ENCODE measurements around the gene KCMF1.
"Not testable (repeated sequence)": the region's sequence is repeated elsewhere in the genome, so short reads cannot be mapped to it uniquely, and the experiment has no call there.

KCMF1 gene

GRCh38 chr2:84970868-84971509 lies at the start of gene KCMF1:
KCMF1 (plus strand) TSS chr2:84971161; CDS start chr2:84971452, 291 bp downstream.
- DNase-seq, result peak; percentile 21

- DNase-seq, result no peak
Observed at GRCh38 chr2:84923009-84923408, 48.0 kb upstream of the KCMF1 start.

GRCh38 chr2:84924173-84925106 lies 46.5 kb upstream of the KCMF1 start:
- DNase-seq, result no peak

GRCh38 chr2:84925336-84925723 lies 45.6 kb upstream of the KCMF1 start:
- DNase-seq, result no peak

- peak; percentile 98 for DNase-seq
Observed at GRCh38 chr2:84925724-84926376, 45.1 kb upstream of the KCMF1 start.

GRCh38 chr2:84927275-84927627 lies 43.7 kb upstream of the KCMF1 start:
- no peak for DNase-seq

- DNase-seq, result no peak
Observed at GRCh38 chr2:84931384-84931821, 39.6 kb upstream of the KCMF1 start.

- no peak for DNase-seq
Observed at GRCh38 chr2:84938194-84938879, 32.6 kb upstream of the KCMF1 start.

GRCh38 chr2:84939426-84940087 lies 31.4 kb upstream of the KCMF1 start:
- no peak for DNase-seq

GRCh38 chr2:84940088-84940470 lies 30.9 kb upstream of the KCMF1 start:
- DNase-seq, result no peak

GRCh38 chr2:84940831-84941412 lies 30.0 kb upstream of the KCMF1 start:
- DNase-seq, result no peak

- no peak for DNase-seq
Observed at GRCh38 chr2:84942166-84942565, 28.8 kb upstream of the KCMF1 start.

GRCh38 chr2:84942964-84943421 lies 28.0 kb upstream of the KCMF1 start:
- no peak for DNase-seq

GRCh38 chr2:84944295-84944909 lies 26.6 kb upstream of the KCMF1 start:
- no peak for DNase-seq

- not testable (repeated sequence) for DNase-seq
Observed at GRCh38 chr2:84945838-84946203, 25.1 kb upstream of the KCMF1 start.

GRCh38 chr2:84946204-84947009 lies 24.6 kb upstream of the KCMF1 start:
- DNase-seq, result no peak

- DNase-seq, result no peak
Observed at GRCh38 chr2:84947010-84947593, 23.9 kb upstream of the KCMF1 start.

GRCh38 chr2:84953535-84953934 lies 17.4 kb upstream of the KCMF1 start:
- no peak for DNase-seq

- no peak for DNase-seq
Observed at GRCh38 chr2:84954329-84954728, 16.6 kb upstream of the KCMF1 start.
